NCI-H146 treated with DMSO at 0.1 percent for 48 hours (cell line): ENCODE measurements around the gene DUS2.
A peak's percentile ranks its signal among the peaks of the same experiment; 100 is the strongest.

ENCODE experiments used
- DNase-seq: peaks from one replicate; lab custom pipeline; 2025; ENCODE audit not compliant: unreplicated experiment; lab: John Stamatoyannopoulos, UW

Gene DUS2

GRCh38 chr16:68041783-68042182 lies 18.7 kb downstream of the DUS2 start:
- no peak for DNase-seq

- no peak for DNase-seq
Measured at GRCh38 chr16:68046106-68046505, 23.0 kb downstream of the DUS2 start.

DNA sequence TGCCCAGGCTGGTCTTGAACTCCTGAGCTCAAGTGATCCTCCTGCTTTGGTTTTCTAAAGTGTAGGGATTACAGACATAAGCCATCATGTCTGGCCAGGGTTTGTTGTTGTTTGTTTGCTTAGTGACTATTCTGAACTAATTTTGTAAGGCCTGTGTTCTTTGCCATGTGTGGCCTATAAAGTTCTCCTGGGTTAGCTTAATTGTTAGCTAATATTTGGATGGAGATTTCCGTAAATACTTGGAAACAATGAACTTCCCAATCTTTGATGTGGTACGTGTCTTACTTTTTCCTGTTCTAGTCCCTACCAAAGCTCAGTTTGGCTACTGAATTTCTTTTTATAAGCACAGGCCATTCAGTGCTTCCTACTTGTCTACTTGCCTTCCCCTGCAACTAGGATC lies 24.9 kb downstream of the DUS2 start:
- no peak for DNase-seq

- DNase-seq = no peak
Measured at GRCh38 chr16:68049449-68049848, 26.4 kb downstream of the DUS2 start.

DNA sequence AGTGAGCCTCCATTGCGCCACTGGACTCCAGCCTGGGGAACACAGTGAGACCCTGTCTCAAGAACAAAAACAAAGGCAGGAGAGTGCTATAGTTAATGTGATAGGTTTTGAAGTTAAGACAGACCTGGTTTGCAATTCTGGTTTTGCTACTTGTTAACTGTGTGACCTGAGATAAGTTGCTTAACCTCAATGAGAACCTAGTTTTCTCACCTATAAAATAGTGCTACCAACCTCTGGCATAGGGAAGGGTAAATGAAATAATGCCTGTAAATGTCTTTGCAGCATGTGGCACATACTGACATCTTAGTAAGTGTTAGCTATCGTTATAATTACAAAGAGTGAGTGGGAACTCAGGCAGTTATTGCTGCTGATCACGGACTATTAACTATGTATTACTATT lies 32.3 kb downstream of the DUS2 start:
- DNase-seq = no peak

- DNase-seq = no peak
Measured at GRCh38 chr16:68059804-68060203, 36.7 kb downstream of the DUS2 start.

DNA sequence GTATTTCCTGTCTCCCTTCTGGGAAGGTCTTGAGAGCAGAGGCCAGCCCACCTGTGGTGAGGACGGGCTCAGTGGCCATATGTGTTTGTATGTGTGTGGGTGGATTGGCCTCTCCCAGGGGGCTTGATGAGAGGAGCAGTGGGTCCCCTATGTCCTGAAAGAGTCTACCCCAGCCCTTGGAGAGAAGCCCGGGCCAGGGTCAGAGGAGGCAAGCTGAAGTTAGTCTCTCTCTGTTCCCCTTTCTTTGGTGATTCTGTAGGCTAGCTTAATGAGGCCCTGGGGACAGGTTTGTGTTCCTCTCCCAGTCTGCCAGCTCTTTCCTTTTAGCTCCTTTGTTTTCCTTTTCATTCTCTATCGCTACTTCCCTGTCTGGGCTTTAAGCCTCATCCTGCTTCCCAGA lies 38.3 kb downstream of the DUS2 start:
- DNase-seq = no peak

DNA sequence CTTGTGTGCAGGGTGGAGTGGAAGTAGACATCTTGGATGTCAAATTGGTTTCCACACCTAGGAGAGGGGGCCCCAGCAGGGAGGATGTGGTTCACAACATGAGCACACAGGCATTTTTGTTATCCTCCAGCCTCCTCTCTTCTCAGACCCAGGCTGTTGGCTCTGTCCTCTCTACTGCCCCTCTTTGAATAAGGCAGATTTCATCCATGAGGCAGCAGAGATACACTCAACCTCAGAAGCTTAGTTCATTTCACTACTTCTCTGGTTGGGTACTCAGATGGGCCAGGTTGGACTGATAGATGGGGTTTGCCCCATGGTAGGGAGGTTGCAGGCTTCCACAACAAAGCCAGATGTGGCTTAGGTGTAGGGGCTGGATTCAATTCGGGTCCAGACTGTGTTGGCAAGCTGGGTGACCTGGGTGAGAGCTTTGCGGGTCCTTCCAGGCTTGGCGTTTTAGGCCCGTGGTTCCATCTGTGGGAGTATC lies 39.9 kb downstream of the DUS2 start:
- DNase-seq = no peak

DNA sequence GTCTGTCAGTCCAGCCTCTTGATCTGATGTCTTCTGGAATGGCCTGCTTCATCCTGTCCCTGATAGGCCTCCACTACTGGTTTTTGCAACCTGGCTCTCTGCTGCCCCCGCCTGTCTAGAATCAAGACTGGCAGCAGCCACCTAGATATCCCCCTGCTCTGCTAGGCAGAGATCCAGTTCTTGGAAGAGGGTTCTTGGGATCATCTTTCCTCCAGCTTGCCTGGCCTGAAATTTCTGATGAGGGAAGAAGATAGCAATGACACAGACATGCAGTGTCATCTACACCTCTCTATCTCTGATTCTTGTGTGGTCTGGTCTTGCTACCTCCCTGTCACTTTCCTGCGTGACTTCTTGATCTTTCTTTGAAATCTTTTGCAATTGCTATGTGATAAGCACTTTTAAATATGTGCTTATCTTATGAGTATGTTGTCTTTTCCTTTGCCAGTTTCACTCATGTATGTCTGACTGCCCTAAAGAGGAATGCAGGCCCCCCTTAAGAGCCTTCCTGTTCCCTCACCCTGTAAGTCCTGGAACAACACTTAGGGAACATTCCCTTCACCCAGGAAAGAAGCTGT lies 41.8 kb downstream of the DUS2 start:
- DNase-seq = peak; percentile 2

DNA sequence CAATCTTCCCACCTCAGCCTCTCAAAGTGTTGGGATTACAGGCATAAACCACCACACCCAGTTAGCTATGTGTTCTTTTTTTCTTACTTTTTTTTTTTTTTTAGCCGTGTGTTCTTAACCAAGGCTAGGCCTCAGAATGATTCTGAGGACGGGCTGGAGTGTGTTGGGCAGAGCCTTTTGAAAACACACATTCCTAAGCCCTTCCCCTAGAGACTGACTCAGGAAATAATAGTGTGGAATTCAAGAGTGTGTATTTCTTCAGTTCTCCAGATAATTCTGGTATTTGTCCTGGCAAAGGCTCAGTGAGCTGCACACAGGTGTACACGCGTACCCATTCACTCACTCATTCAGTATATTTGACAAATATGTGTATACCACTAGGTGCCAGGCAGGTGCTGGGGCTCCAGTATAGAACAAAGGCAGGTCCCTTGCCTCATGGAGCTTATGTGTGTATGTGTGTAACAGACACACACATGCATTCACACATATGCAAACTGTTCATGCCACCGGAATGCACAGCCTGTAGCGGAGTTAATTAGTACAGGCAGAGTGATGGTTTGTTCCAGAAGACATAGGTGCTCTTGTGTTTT lies 42.7 kb downstream of the DUS2 start:
- DNase-seq = no peak

DNA sequence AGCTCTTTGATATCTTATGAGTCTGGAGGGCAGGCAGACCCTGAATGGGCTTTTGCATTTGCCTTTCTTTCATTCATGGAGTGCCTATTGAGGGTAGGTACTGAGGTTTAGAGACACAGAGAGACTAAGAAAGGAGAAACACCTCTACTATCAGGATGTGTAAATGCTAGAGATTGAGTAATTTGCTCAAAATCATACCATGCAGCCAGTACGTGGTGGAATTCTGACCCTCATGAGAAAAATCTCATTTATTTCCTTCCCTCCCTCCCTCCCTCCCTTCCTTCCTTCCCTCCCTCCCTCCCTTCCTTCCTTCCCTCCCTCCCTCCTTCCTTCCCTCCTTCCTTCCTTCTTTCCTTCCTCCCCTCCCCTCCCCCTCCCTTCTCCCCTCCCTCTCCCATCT lies 43.7 kb downstream of the DUS2 start:
- DNase-seq = no peak

GRCh38 chr16:68068926-68069325 lies 45.8 kb downstream of the DUS2 start:
- DNase-seq = no peak

- DNase-seq = peak; percentile 3
Measured at GRCh38 chr16:68069511-68070248, 46.6 kb downstream of the DUS2 start.

DNA sequence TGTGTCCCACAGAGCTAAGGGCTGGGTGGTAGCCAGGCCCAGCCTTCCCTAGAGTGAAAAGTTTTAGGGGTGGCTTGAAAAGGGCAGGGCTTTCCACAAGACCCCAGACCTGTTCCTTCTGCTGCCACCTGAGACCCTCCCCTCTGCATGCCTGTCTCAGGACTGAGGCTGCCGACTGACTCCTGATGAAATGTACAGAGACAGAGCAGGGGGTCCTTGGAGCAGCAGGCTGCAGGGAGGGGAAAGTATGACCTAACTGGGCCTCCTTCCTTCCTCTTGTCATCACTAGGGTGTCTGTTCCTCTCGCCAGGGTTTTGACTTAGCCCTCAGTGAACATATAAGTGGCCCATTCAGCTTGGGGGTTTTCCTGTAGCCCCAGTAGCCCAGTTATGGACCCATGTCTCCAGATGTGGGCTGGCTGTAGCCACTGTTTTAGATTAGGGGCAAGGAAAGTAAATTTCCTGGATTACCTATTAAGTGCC lies 47.2 kb downstream of the DUS2 start:
- DNase-seq = no peak

DNA sequence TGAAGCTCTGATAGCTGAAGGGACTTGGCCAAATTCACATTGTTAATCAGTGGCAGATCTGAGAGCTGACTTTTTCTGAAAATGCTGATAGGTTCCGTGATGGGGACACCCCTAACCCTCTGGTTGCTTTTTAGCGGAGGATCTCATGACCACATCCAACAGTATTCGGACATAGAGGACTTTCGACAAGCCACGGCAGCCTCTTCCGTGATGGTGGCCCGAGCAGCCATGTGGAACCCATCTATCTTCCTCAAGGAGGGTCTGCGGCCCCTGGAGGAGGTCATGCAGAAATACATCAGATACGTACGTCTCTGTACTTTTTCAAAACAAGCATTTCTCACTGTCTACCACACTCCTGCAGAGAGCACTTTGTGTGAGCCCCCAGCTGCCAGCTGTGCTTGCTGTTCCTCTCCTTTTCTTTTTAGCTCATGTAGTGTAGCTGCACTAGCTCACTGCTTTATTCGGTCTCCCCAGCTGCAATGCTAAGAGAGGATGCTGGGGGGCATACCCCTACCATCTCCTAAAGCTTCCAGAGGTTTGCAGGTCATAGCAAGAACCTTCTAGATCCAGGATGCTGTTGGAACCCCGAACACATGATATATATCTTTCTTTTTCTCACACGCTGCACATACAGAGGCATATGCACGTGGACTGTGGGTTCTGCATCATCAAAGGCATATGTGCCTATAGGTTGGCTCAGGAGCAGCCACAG lies 47.9 kb downstream of the DUS2 start:
- no peak for DNase-seq

- no peak for DNase-seq
Measured at GRCh38 chr16:68071518-68071901, 48.4 kb downstream of the DUS2 start.

DNA sequence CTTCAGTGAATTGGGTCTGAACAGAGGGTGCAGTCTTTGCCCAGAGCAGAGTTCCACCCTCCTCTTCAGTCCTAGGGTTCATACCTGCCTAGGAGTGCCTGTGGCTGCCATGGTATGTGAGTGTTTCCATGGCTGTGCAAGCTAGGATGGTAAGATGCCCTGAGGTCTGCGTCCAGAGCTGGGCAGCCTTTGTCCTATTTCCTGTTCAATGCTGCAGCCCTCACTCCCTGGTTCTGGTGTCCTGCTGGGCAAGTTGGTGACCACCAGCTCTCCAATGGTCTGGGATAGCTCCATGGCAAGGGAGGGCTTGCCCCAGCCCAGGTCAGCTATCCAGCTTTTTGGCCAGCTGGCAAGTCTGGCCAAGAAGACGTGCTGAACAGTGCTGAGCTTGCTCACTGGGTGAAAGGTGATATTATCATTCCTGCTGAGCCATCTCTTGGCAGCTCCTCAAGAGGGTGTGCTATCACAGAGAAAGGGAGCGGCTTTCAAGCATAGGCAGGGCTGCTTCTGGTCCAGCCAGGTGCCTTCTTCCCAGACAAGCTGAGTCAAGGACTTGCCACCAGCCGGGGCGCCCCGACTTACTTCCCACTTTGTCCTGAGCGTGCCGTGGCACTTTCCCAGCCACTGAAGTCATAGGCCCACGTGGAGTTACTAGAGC lies 49.1 kb downstream of the DUS2 start:
- DNase-seq = no peak

- DNase-seq = no peak
Measured at GRCh38 chr16:68073902-68074760, 51.0 kb downstream of the DUS2 start.

GRCh38 chr16:68074850-68075555 lies 51.9 kb downstream of the DUS2 start:
- no peak for DNase-seq

DNA sequence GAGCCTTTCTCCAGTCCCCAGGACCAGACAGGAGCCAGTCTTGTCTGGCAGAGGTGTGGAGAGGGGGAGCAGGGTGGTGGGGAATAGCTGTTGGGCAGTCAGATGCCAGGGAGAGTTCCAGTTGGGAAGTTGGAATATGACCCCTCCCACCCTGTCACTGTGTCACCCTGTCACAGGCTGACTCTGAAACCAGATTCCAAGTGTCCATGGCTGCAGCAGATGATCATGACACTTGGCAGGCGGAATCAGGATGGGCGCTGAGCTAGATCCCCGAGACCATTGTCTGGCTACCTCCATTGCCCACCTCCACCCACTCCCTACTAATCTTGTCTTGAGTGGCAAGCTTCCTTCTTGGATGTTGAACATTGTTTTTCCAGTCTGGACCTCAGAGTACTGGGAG lies 52.9 kb downstream of the DUS2 start:
- DNase-seq = no peak
